ENCODE data around the gene DAP. TPM values are rescaled to one million over a fixed set of nuclear protein-coding genes. Genes with fewer than 3 reads are reported as not detected.

The DAP gene
- polyA plus RNA-seq, 4 donors, result 81.2 to 203 (median 142) TPM

DNA sequence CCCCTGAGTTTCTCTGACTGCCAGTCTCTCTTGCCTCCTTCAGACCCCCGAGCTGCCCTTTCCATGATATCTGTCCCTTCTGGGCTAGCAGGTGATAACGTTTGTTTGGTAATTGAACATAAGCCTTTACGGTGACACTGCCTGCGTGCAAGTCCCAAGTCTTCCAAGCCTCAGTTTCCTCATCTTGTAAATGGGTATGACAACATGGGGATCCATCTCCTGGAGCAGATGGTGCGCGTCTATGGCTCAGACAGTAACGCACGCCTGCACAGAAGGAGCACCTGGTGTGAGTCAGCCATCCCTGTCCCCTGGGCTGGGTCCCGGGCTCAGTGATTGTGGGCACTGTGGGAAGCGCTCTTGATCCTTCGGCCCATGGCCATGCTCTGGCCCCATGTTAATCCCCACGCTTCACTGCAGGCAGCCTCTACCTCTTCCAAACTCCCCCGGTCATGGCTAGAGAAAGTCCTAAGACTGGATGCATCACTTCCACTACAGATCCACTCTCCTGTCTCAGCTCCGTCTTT is 85.8 kb downstream of the DAP start:
- H3K9me3 ChIP-seq (ENCODE audit: control insufficient read depth in 2 of 2, insufficient read depth in 1 of 2, low read depth in 1 of 2, low read length in 1 of 2), result no peaks in the 10 kb centered on the region
- H3K4me1 ChIP-seq (ENCODE audit: control insufficient read depth in 3 of 3, insufficient read depth in 2 of 3, low read depth in 1 of 3, low read length in 2 of 3), result no peaks in the 10 kb centered on the region
- no peak for FAIRE-seq
- no peak overlapping the region for H3K27ac ChIP-seq (ENCODE audit: low read depth in 1 of 3, low read length in 2 of 3)
- no peaks in the 10 kb centered on the region for H3K27me3 ChIP-seq (ENCODE audit: control insufficient read depth in 3 of 3, insufficient read depth in 3 of 3, low read length in 3 of 3)
- WGBS, 3 donors, result 78 to 83% (median 81%) methylated on average over 14 of the region's 14 CpGs
- peaks cover 0 to 22% (median 11%) of the 10 kb centered on the region in 3 donors for H3K36me3 ChIP-seq (ENCODE audit: control insufficient read depth in 3 of 3, insufficient read depth in 2 of 3, low read depth in 1 of 3, low read length in 3 of 3)
- DNase-seq, result no peak
- no peak overlapping the region for H3K4me3 ChIP-seq (ENCODE audit: low read depth in 1 of 3, low read length in 3 of 3)

DNA sequence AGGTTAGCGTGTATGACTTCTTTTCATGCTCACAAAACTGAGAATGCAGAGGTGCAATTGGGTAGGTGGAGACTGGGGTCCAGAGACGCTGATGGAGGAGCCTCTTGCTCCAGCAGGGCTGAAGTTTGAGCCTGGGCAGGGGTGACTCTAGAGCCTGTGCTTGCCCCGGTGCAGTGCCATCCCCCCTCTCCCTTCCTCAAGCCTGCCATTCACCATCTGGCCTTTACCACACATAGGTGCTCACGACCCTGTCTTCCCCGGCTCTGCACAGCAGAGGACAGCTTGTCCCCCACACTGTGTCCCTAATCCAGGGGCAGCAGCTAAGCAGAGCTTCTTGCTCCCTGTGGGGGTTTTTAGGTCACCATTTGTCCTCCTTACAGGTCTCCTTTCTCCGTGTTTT is 86.5 kb downstream of the DAP start:
- WGBS, 3 donors, result 53 to 67% (median 57%) methylated on average over 6 of the region's 6 CpGs
- Histone ChIP-seq H3K27ac (ENCODE audit: low read depth in 1 of 3, low read length in 2 of 3) (no peak overlapping the region), H3K27me3 (ENCODE audit: control insufficient read depth in 3 of 3, insufficient read depth in 3 of 3, low read length in 3 of 3) (no peaks in the 10 kb centered on the region), H3K4me1 (ENCODE audit: control insufficient read depth in 3 of 3, insufficient read depth in 2 of 3, low read depth in 1 of 3, low read length in 2 of 3) (no peaks in the 10 kb centered on the region), H3K36me3 (ENCODE audit: control insufficient read depth in 3 of 3, insufficient read depth in 2 of 3, low read depth in 1 of 3, low read length in 3 of 3) (peaks cover 0 to 16% (median 7%) of the 10 kb centered on the region in 3 donors), H3K4me3 (ENCODE audit: low read depth in 1 of 3, low read length in 3 of 3) (no peak overlapping the region), H3K9me3 (ENCODE audit: control insufficient read depth in 2 of 2, insufficient read depth in 1 of 2, low read depth in 1 of 2, low read length in 1 of 2) (no peaks in the 10 kb centered on the region)
- no peak for FAIRE-seq
- no peak for DNase-seq

- Histone ChIP-seq H3K4me1 (ENCODE audit: control insufficient read depth in 3 of 3, insufficient read depth in 2 of 3, low read depth in 1 of 3, low read length in 2 of 3) (no peaks in the 10 kb centered on the region), H3K36me3 (ENCODE audit: control insufficient read depth in 3 of 3, insufficient read depth in 2 of 3, low read depth in 1 of 3, low read length in 3 of 3) (peaks cover 0 to 11% (median 4%) of the 10 kb centered on the region in 3 donors), H3K27me3 (ENCODE audit: control insufficient read depth in 3 of 3, insufficient read depth in 3 of 3, low read length in 3 of 3) (no peaks in the 10 kb centered on the region), H3K9me3 (ENCODE audit: control insufficient read depth in 2 of 2, insufficient read depth in 1 of 2, low read depth in 1 of 2, low read length in 1 of 2) (no peaks in the 10 kb centered on the region), H3K27ac (ENCODE audit: low read depth in 1 of 3, low read length in 2 of 3) (no peak overlapping the region), H3K4me3 (ENCODE audit: low read depth in 1 of 3, low read length in 3 of 3) (no peak overlapping the region)
- FAIRE-seq, result no peak
- DNase-seq, result no peak
- 81 to 84% (median 81%) methylated on average over 11 of the region's 11 CpGs for WGBS, 3 donors
Measured at GRCh38 chr5:10674096-10674495, 86.9 kb downstream of the DAP start.

DNA sequence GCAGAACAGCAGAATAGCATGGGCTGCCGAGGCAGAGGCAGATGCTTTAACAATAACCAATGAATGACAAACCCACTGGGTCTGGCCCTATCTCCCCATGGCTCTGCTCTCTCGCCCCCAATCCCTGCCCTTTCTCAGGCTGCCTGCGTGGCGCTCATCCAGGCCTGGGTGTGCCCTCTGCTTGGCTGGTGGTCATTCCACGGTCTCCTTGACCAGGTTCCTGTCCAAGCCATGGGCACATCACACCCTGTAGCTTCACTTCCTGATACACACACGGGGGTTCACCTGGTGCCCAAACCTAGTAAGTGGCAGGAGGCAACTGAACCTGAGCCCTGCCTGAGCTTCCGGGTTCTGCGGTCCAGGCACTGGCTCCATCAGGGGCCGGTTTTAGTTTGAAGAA is 87.6 kb downstream of the DAP start:
- FAIRE-seq (no peak), DNase-seq (no peak)
- Histone ChIP-seq H3K4me1 (ENCODE audit: control insufficient read depth in 3 of 3, insufficient read depth in 2 of 3, low read depth in 1 of 3, low read length in 2 of 3) (no peaks in the 10 kb centered on the region), H3K36me3 (ENCODE audit: control insufficient read depth in 3 of 3, insufficient read depth in 2 of 3, low read depth in 1 of 3, low read length in 3 of 3) (peaks cover 0 to 6% (median 4%) of the 10 kb centered on the region in 3 donors), H3K27me3 (ENCODE audit: control insufficient read depth in 3 of 3, insufficient read depth in 3 of 3, low read length in 3 of 3) (no peaks in the 10 kb centered on the region), H3K4me3 (ENCODE audit: low read depth in 1 of 3, low read length in 3 of 3) (no peak overlapping the region), H3K27ac (ENCODE audit: low read depth in 1 of 3, low read length in 2 of 3) (no peak overlapping the region), H3K9me3 (ENCODE audit: control insufficient read depth in 2 of 2, insufficient read depth in 1 of 2, low read depth in 1 of 2, low read length in 1 of 2) (peaks cover 0 to 4% of the 10 kb centered on the region in 2 donors)
- 61 to 70% (median 70%) methylated on average over 9 of the region's 9 CpGs for WGBS, 3 donors

DNA sequence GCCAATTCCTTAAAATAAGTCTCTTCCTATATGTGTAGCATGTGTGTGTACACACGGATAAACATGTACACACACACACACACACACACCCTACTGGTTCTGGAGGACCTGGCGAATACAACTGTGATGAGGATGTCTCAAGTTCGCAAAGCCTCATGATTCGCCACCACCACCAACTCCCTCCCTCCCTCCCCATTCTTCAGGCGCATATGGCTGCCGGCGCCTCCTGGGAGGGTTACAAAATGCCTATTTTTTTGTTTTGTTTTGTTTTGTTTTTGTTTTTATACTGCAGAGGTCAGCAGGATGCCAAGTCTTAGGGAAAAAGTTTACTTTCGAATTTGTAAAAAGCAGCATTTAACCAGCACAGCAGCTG is 88.0 kb downstream of the DAP start:
- 74 to 92% (median 83%) methylated on average over 8 of the region's 8 CpGs for WGBS, 3 donors
- Histone ChIP-seq H3K4me3 (ENCODE audit: low read depth in 1 of 3, low read length in 3 of 3) (no peak overlapping the region), H3K36me3 (ENCODE audit: control insufficient read depth in 3 of 3, insufficient read depth in 2 of 3, low read depth in 1 of 3, low read length in 3 of 3) (peaks cover 0 to 4% (median 3%) of the 10 kb centered on the region in 3 donors), H3K27ac (ENCODE audit: low read depth in 1 of 3, low read length in 2 of 3) (no peak overlapping the region), H3K27me3 (ENCODE audit: control insufficient read depth in 3 of 3, insufficient read depth in 3 of 3, low read length in 3 of 3) (no peaks in the 10 kb centered on the region), H3K4me1 (ENCODE audit: control insufficient read depth in 3 of 3, insufficient read depth in 2 of 3, low read depth in 1 of 3, low read length in 2 of 3) (no peaks in the 10 kb centered on the region), H3K9me3 (ENCODE audit: control insufficient read depth in 2 of 2, insufficient read depth in 1 of 2, low read depth in 1 of 2, low read length in 1 of 2) (peaks cover 0 to 4% of the 10 kb centered on the region in 2 donors)
- FAIRE-seq (no peak), DNase-seq (no peak)

GRCh38 chr5:10672146-10673016 is 88.7 kb downstream of the DAP start:
- H3K4me1 ChIP-seq (ENCODE audit: control insufficient read depth in 3 of 3, insufficient read depth in 2 of 3, low read depth in 1 of 3, low read length in 2 of 3), result no peaks in the 10 kb centered on the region
- H3K9me3 ChIP-seq (ENCODE audit: control insufficient read depth in 2 of 2, insufficient read depth in 1 of 2, low read depth in 1 of 2, low read length in 1 of 2), result peaks cover 0 to 4% of the 10 kb centered on the region in 2 donors
- WGBS, 3 donors, result 81 to 86% (median 82%) methylated on average over 7 of the region's 7 CpGs
- no peaks in the 10 kb centered on the region for H3K36me3 ChIP-seq (ENCODE audit: control insufficient read depth in 3 of 3, insufficient read depth in 2 of 3, low read depth in 1 of 3, low read length in 3 of 3)
- H3K27ac ChIP-seq (ENCODE audit: low read depth in 1 of 3, low read length in 2 of 3), result no peak overlapping the region
- H3K4me3 ChIP-seq (ENCODE audit: low read depth in 1 of 3, low read length in 3 of 3), result no peak overlapping the region
- DNase-seq (no peak), FAIRE-seq (no peak)
- no peaks in the 10 kb centered on the region for H3K27me3 ChIP-seq (ENCODE audit: control insufficient read depth in 3 of 3, insufficient read depth in 3 of 3, low read length in 3 of 3)

DNA sequence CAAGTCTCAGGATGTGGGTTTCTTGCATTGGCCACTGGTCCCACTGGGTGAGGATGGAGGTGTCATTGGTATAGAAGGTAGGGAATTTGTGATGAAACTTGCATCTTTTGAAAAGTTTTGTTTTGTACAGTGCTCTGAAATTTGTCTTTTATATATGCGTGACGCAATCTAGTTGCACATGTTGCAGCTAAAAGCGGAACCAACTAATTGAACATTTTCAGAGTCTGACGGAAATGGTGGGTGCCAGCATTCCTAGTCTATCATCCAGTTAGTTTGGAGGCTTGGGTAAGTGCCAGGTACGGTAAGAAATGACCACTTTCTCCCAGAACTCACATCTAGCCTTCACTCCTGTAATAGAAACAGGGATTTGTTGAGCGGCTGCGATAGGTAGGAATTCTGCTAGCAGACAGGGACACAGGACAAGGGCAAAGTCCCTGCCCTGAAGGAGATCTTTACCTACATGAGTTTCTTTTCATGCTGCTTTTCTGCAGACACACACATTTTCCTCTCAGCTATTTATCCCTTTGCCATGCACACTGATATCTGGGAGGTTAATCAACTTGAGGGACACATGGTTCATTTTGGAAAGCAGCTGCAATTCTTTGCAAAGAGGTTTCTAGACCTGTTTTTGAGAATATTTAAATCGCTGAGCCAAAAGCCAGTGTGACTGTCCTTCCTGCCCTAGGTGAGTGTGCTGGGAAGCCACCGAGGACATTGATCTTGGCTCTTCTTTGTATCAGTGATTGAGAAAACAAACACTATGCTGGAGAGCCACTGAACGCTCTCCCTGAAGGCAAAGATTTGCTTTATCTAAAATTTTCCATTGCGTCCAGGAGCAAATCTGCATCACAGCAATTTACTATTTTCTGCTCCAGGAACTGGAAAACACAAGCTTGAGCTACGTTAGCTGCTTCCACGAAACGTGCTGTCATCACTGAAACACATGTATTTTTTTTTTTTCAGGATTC is 89.7 kb downstream of the DAP start:
- WGBS, 3 donors, result 58 to 65% (median 65%) methylated on average over 14 of the region's 14 CpGs
- no peak for DNase-seq
- Histone ChIP-seq H3K36me3 (ENCODE audit: control insufficient read depth in 3 of 3, insufficient read depth in 2 of 3, low read depth in 1 of 3, low read length in 3 of 3) (no peaks in the 10 kb centered on the region), H3K4me1 (ENCODE audit: control insufficient read depth in 3 of 3, insufficient read depth in 2 of 3, low read depth in 1 of 3, low read length in 2 of 3) (no peaks in the 10 kb centered on the region), H3K27me3 (ENCODE audit: control insufficient read depth in 3 of 3, insufficient read depth in 3 of 3, low read length in 3 of 3) (no peaks in the 10 kb centered on the region), H3K9me3 (ENCODE audit: control insufficient read depth in 2 of 2, insufficient read depth in 1 of 2, low read depth in 1 of 2, low read length in 1 of 2) (peaks cover 0 to 4% of the 10 kb centered on the region in 2 donors), H3K4me3 (ENCODE audit: low read depth in 1 of 3, low read length in 3 of 3) (no peak overlapping the region), H3K27ac (ENCODE audit: low read depth in 1 of 3, low read length in 2 of 3) (no peak overlapping the region)
- FAIRE-seq, result no peak

DNA sequence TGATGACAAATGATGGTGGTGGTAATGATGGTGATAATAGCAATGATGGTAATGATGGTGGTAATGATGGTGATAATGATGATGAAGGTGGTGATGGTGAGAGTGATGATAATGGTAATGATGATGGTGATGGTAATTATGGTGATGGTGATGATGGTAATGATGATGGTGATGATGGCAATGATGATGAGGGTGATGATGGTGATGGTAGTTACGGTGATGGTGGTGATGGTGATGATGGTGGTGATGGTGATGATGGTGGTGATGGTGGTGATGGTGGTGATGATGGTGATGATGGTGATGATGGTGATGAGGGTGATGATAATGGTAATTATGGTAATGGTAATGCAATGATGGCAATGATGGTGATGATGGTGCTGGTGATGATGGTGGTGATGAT is 91.1 kb downstream of the DAP start:
- no peak for DNase-seq
- FAIRE-seq, result no peak
- H3K9me3 ChIP-seq (ENCODE audit: control insufficient read depth in 2 of 2, insufficient read depth in 1 of 2, low read depth in 1 of 2, low read length in 1 of 2), result peaks cover 0 to 4% of the 10 kb centered on the region in 2 donors
- no peaks in the 10 kb centered on the region for H3K4me1 ChIP-seq (ENCODE audit: control insufficient read depth in 3 of 3, insufficient read depth in 2 of 3, low read depth in 1 of 3, low read length in 2 of 3)
- H3K36me3 ChIP-seq (ENCODE audit: control insufficient read depth in 3 of 3, insufficient read depth in 2 of 3, low read depth in 1 of 3, low read length in 3 of 3), result no peaks in the 10 kb centered on the region
- no peak overlapping the region for H3K27ac ChIP-seq (ENCODE audit: low read depth in 1 of 3, low read length in 2 of 3)
- H3K27me3 ChIP-seq (ENCODE audit: control insufficient read depth in 3 of 3, insufficient read depth in 3 of 3, low read length in 3 of 3), result no peaks in the 10 kb centered on the region
- H3K4me3 ChIP-seq (ENCODE audit: low read depth in 1 of 3, low read length in 3 of 3), result no peak overlapping the region
- WGBS, 3 donors, result 94 to 97% (median 97%) methylated on average over 1 of the region's 1 CpG

Data from small intestine (tissue), 7 donors.